Erythroblast (primary cell): ENCODE data around the gene OPRL1.

Source experiments
- GATA1 ChIP-seq: IDR thresholded peaks from 2 replicates; pipeline ENCODE4 v1.6.1; 2011; ENCODE audit warnings: low read depth, mild to moderate bottlenecking, control low read depth, low read length, moderate library complexity
- POLR2A ChIP-seq: IDR thresholded peaks from 2 replicates; pipeline ENCODE4 v1.6.1; 2011; ENCODE audit warnings: mild to moderate bottlenecking, low read length

- TF ChIP-seq POLR2A (no peak), GATA1 (no peak)
Measured at GRCh38 chr20:64064145-64064698, 15.7 kb upstream of the OPRL1 start.
